IMR-90 (cell line): ENCODE results near the gene KAZN. TPM values are rescaled to one million over a fixed set of nuclear protein-coding genes. Genes with fewer than 3 reads are reported as not detected.

Experiments used
- ATAC-seq: fragments of 200-7000 bp; cut with Tn5 transposase; 2 replicates; pipeline ENCODE4 v1.9.1; 2020; ENCODE audit warnings: low read depth, mild to moderate bottlenecking, moderate library complexity
- BruUV-seq: library from RNA; stranded (reverse); fragments of 400-500 nt; replicated peaks from 2 replicates; lab custom pipeline; 2021; lab: Mats Ljungman, UMichigan
- CTCF ChIA-PET: fragments of 300-600 bp; formaldehyde crosslinking; extraction: SDS; loops from one replicate; lab custom pipeline; 2021; ENCODE audit warnings: antibody characterized with exemption; lab: Yijun Ruan, JAX
- POLR2A ChIA-PET: fragments of 300-600 bp; sonication (Branson Sonifier 250); formaldehyde crosslinking; loops from one replicate; lab custom pipeline; 2022; ENCODE audit warnings: antibody characterized with exemption; ENCODE audit not compliant: unreplicated experiment; lab: Charles Lee
- DNase-seq: peaks from one replicate; pipeline ENCODE4 v3.0.0; 2013
- H2AFZ ChIP-seq: replicated peaks from 2 replicates; pipeline ENCODE3; 2013; ENCODE audit warnings: low read length, mild to moderate bottlenecking; ENCODE audit not compliant: poor library complexity
- H2AK5ac ChIP-seq: 2 replicates; pipeline ENCODE4 v1.6.1; 2013; ENCODE audit warnings: low read depth, low read length, inconsistent platforms
- H2AK9ac ChIP-seq: replicated peaks from 2 replicates; pipeline ENCODE3; 2013; ENCODE audit warnings: mild to moderate bottlenecking, low read depth, low read length, moderate library complexity; ENCODE audit not compliant: poor library complexity
- H2BK120ac ChIP-seq: 2 replicates; pipeline ENCODE4 v1.6.1; 2013; ENCODE audit warnings: low read depth, low read length, inconsistent platforms
- H2BK15ac ChIP-seq: 3 replicates; pipeline ENCODE4 v1.6.1; 2013; ENCODE audit warnings: low read depth, low read length, inconsistent platforms
- H2BK20ac ChIP-seq: 2 replicates; pipeline ENCODE4 v1.6.1; 2013; ENCODE audit warnings: low read depth, mild to moderate bottlenecking, inconsistent platforms, low read length, moderate library complexity
- H2BK5ac ChIP-seq: 2 replicates; pipeline ENCODE4 v1.6.1; 2013; ENCODE audit warnings: mild to moderate bottlenecking, low read depth, low read length, inconsistent platforms; ENCODE audit not compliant: poor library complexity, severe bottlenecking
- H3K14ac ChIP-seq: replicated peaks from 2 replicates; pipeline ENCODE4 v1.6.1; 2013; ENCODE audit warnings: low read depth, low read length, inconsistent platforms
- H3K18ac ChIP-seq: 2 replicates; pipeline ENCODE4 v1.6.1; 2013; ENCODE audit warnings: low read depth, low read length, control low read depth
- H3K23ac ChIP-seq: 2 replicates; pipeline ENCODE4 v1.6.1; 2013; ENCODE audit warnings: low read depth, low read length, inconsistent platforms
- H3K27ac ChIP-seq: 2 replicates; pipeline ENCODE4 v1.5.1; 2013; ENCODE audit warnings: mild to moderate bottlenecking, control low read depth, low read length; ENCODE audit not compliant: insufficient read depth
- H3K27me3 ChIP-seq: 2 replicates; pipeline ENCODE4 v1.6.1; 2013; ENCODE audit warnings: low read length; ENCODE audit not compliant: control insufficient read depth, insufficient read depth
- H3K36me3 ChIP-seq: 2 replicates; pipeline ENCODE4 v1.6.1; 2013; ENCODE audit warnings: low read length, mixed read lengths; ENCODE audit not compliant: control insufficient read depth, insufficient read depth
- H3K4ac ChIP-seq: 2 replicates; pipeline ENCODE4 v1.6.1; 2013; ENCODE audit warnings: low read depth, low read length, inconsistent platforms
- H3K4me1 ChIP-seq: 2 replicates; pipeline ENCODE4 v1.6.1; 2013; ENCODE audit warnings: low read length, mixed read lengths; ENCODE audit not compliant: control insufficient read depth, insufficient read depth
- H3K4me2 ChIP-seq: 2 replicates; pipeline ENCODE4 v1.6.1; 2013; ENCODE audit warnings: low read depth, mild to moderate bottlenecking, control low read depth, low read length, moderate library complexity
- H3K4me3 ChIP-seq: 2 replicates; pipeline ENCODE4 v1.5.1; 2013; ENCODE audit warnings: low read depth, mild to moderate bottlenecking, control low read depth, low read length, moderate library complexity; ENCODE audit not compliant: insufficient read depth
- H3K56ac ChIP-seq: 2 replicates; pipeline ENCODE4 v1.6.1; 2013; ENCODE audit warnings: low read length, inconsistent platforms; ENCODE audit not compliant: insufficient read depth; ENCODE audit errors: extremely low read depth
- H3K79me1 ChIP-seq, 2 experiments: 2 replicates each; pipeline ENCODE4 v1.6.1; 2013; ENCODE audit warnings: low read length in 2 of 2, inconsistent platforms in 1 of 2, low read depth in 1 of 2
- H3K9ac ChIP-seq: 2 replicates; pipeline ENCODE4 v1.6.1; 2013; ENCODE audit warnings: low read depth, low read length, control low read depth
- H3K9me1 ChIP-seq: 2 replicates; pipeline ENCODE4 v1.6.1; 2013; ENCODE audit warnings: low read length, inconsistent platforms; ENCODE audit not compliant: insufficient read depth
- H3K9me3 ChIP-seq: 2 replicates; pipeline ENCODE4 v1.6.1; 2013; ENCODE audit warnings: low read length; ENCODE audit not compliant: control insufficient read depth, insufficient read depth
- H4K20me1 ChIP-seq: 2 replicates; pipeline ENCODE4 v1.6.1; 2013; ENCODE audit warnings: low read length, inconsistent platforms; ENCODE audit not compliant: insufficient read depth
- H4K5ac ChIP-seq: 2 replicates; pipeline ENCODE4 v1.6.1; 2013; ENCODE audit warnings: mild to moderate bottlenecking, low read depth, low read length, control low read depth
- H4K8ac ChIP-seq, 2 experiments: 2 replicates each; pipeline ENCODE4 v1.6.1; 2013; ENCODE audit warnings: low read depth in 2 of 2, low read length in 2 of 2, control low read depth in 1 of 2, inconsistent platforms in 1 of 2
- H4K91ac ChIP-seq: 2 replicates; pipeline ENCODE4 v1.6.1; 2013; ENCODE audit warnings: low read depth, low read length, inconsistent platforms; ENCODE audit not compliant: insufficient read depth
- ELK1 ChIP-seq: fragments of 150-350 bp; IDR thresholded peaks from 2 replicates; pipeline ENCODE4 v1.6.1; 2016; ENCODE audit warnings: low read depth, mild to moderate bottlenecking, low read length, moderate library complexity, borderline replicate concordance
- MAFK ChIP-seq: IDR thresholded peaks from 2 replicates; pipeline ENCODE4 v1.6.1; 2012; ENCODE audit warnings: low read depth, low read length, improper control_type of control experiment
- WGBS, 2 experiments: methylation state at CpG; one replicate each; pipeline versions ENCODE4 v1.1.5 to v1.1.7; 2013; ENCODE audit warnings: missing lambda C conversion rate in 2 of 2; ENCODE audit not compliant: insufficient read length in 1 of 2; ENCODE audit errors: extremely low coverage in 2 of 2; 5-methylcytosine and 5-hydroxymethylcytosine counted together
- dilution Hi-C: fragments of 300-500 bp; cut with HindIII; formaldehyde crosslinking; loops from one replicate; pipeline ENCODE4 v1.14.3; 2018; ENCODE audit warnings: low sequenced_read_pairs; ENCODE audit not compliant: unreplicated experiment
- in situ Hi-C: fragments of 300-500 bp; cut with MboI; formaldehyde crosslinking; loops from 3 replicates; pipeline ENCODE4 v1.14.3; 2019; ENCODE audit warnings: low sequenced_read_pairs, inconsistent platforms, mixed read lengths
- intact Hi-C: fragments of 100-400 bp; cut with micrococcal nuclease; formaldehyde crosslinking; loops from 2 replicates; pipeline ENCODE4 v1.10.0; 2022
- polyA plus RNA-seq, 3 experiments: library from polyadenylated mRNA; depleted of rRNA; stranded (reverse); fragments of >200 nt; gene quantifications; 2 replicates each; pipeline ENCODE4 v1.2.3, GENCODE V29; 2012; ENCODE audit warnings: low replicate concordance in 1 of 3
- total RNA-seq: library from RNA; depleted of rRNA; stranded (reverse); fragments of >200 nt; gene quantifications from 2 replicates; pipeline ENCODE4 v1.2.3, GENCODE V29; 2012

Gene KAZN
- total and polyA plus RNA-seq, 2 of the 4 experiments (the other 2 are of a cell fraction): 5.2 to 10.5 TPM

GRCh38 chr1:14724246-14724645 lies 125.8 kb downstream of the KAZN start:
- Histone ChIP-seq H3K27me3 (peaks cover 2% of the 10 kb centered on the region; the same call in 1 of the 2 replicates), H3K4ac (no peak overlapping the region), H2BK120ac (no peak overlapping the region), H4K5ac (no peak overlapping the region), H3K36me3 (no peaks in the 10 kb centered on the region), H3K4me3 (no peak overlapping the region), H3K4me1 (no peaks in the 10 kb centered on the region), H2AK5ac (no peak overlapping the region), H2BK5ac (no peak overlapping the region), H2BK20ac (no peak overlapping the region), H3K79me1 (no peaks in the 10 kb centered on the region), H4K91ac (no peak overlapping the region), H2AFZ (no peak overlapping the region), H3K56ac (no peak overlapping the region), H2AK9ac (no peak overlapping the region), H3K9me3 (no peaks in the 10 kb centered on the region), H3K14ac (no peak overlapping the region), H3K27ac (no peak overlapping the region), H4K8ac (no peak overlapping the region), H2BK15ac (no peak overlapping the region), H4K20me1 (no peaks in the 10 kb centered on the region), H3K4me2 (no peak overlapping the region), H3K23ac (no peak overlapping the region), H3K18ac (no peak overlapping the region), H3K9ac (no peak overlapping the region), H3K9me1 (no peaks in the 10 kb centered on the region)
- in situ Hi-C loops: no loop called here
- dilution Hi-C loops: no loop called here
- no TSS peak for BruUV-seq
- WGBS, 2 experiments: 83% methylated on average over 1 of the region's 5 CpGs; no CpG with 5 or more reads in 1 of the 2 experiments
- intact Hi-C loops: no loop called here
- ChIA-PET CTCF (interaction anchor here (0.7 kb wide), 1 partner anchor 34 kb away, joined by 3 read pairs; no protein-coding TSS in a partner anchor), POLR2A (no interaction called here)
- no peak for ATAC-seq
- DNase-seq: no peak
- TF ChIP-seq ELK1 (no peak), MAFK (no peak)
